Stimulated activated CD4-positive, alpha-beta T cell treated with anti-CD3 and anti-CD28 coated beads, Interleukin-2, amount 100 ng/mL, for 4 hours (primary cell): Measurements from ENCODE around the gene TUT4.

Experiments used
- DNase-seq: peaks from one replicate; pipeline ENCODE4 v3.0.0-alpha.2; 2020; ENCODE audit warnings: low read depth

The TUT4 gene

DNA sequence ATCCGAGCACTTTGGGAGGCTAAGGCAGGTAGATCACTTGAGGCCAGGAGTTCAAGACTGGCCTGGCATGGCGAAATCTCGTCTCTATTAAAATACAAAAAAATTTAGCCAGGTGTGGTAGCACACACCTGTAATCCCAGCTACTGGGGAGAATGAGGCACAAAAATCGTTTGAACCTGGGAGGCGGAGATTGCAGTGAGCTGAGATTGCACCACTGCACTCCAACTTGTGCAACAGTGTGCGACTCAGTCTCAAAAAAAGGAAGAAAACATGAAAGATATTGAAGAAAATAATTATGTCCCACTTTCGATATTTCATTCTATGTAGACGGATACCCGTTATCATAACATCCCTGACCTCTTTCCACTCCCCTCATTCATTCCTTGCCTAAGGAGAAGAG lies 19.2 kb downstream of the TUT4 start:
- no peak for DNase-seq

GRCh38 chr1:52532731-52533327 lies 20.1 kb downstream of the TUT4 start:
- DNase-seq = no peak

- no peak for DNase-seq
Observed at GRCh38 chr1:52532247-52532646, 20.6 kb downstream of the TUT4 start.

GRCh38 chr1:52531249-52531872 lies 21.5 kb downstream of the TUT4 start:
- DNase-seq = no peak

GRCh38 chr1:52530563-52531144 lies 22.2 kb downstream of the TUT4 start:
- no peak for DNase-seq

DNA sequence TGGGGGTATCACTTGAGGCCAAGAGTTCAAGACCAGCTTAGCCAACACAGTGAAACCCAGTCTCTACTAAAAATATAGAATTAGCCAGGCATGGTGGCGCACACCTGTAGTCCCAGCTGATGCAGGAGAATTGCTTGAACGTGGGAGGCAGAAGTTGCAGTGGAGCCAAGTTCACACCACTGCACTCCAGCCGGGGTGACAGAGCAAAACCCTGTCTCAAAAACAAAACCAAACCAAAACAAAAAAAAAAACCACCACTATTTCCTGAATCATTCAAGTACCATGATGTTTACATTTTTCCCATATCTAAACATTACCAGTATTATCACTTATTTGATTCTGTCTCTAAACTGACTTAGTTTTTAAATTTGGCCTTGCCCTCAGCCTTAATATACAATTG lies 29.5 kb downstream of the TUT4 start:
- no peak for DNase-seq

DNA sequence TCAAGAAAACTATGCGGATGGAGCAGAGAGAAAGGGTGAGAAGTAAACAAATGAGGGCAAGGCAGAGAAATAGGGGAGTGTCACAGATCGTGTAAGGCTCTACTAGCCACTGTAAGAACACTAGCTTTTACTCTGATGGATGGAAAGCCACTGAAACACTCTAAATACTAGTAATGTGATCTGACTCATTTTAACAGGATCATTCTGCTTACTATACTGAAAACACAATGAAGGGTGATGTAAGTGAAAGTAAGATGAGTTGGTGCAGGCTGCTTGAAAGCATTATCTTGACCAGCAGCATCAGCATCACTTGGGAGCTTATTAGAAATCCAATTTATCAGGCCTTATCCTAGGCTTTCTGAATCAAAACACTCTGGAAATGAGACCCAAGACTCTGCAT lies 32.7 kb downstream of the TUT4 start:
- DNase-seq = no peak

DNA sequence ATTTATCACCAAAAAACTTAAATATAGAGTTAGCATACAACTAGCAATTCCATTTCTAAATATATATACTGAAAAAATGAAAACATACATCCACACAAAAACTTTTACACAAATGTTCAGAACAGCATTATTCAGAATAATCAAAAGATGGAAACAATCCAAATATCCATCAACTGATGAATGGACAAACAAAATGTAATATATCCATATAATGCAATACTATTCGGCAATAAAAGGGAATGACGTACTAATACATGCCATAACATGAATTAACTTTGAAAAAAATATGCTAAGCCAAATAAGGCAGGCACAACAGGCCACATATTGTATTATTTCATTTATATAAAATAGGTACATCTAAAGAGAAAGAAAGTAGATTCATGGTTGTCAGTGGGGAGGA lies 33.9 kb downstream of the TUT4 start:
- no peak for DNase-seq

DNA sequence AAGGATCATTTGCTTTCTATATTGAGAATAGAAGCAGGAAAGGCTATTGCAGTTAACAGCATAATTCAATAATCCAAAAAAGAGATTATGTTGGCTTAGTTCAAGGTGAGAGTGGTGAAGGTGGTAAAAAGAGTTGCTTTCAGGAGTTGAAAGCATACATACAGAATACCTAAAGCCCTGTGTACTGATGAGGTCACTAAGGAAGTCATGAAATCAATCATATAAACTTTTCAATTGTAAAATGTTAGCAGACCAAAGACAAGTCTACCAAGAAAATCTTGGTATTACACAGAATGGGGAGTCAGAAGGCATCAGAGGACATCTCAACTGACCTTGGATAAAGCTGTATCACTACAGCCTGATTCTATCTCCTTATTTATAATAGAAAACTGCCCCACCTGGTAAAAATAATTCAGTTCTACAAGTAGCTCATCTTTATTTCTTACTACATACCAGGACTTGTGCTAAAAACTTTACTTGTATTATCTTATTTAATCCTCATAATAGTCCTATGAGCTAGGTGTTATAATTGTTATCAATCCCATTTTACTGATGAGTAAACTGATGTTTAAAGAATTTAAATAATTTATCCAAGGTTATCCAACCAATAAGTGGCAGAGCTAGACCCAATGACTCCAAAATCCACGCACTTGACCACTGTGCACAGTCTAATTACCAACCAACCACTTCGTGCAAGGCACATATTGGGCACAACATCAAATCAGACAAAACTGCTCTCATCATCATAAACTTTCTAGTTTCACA lies 40.9 kb downstream of the TUT4 start:
- no peak for DNase-seq

DNA sequence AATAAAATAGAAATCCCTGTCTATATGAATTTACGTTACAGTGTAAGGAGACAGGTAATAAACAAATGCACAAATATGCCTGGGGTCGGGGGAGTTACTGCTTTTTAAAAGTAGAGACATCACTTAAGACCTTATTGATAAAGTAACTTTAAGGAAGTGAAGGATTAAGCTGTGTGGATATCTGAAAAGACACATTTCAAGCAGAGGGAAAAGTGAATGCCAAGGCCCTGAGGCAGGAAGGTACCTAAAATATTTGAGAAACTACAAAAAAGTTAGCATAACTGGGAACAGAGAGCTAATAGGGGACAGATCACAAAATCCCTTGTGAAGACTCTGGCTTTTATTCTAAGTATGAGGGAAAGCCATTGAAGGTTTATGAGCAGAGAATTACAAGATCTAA lies 41.5 kb downstream of the TUT4 start:
- DNase-seq = no peak

DNA sequence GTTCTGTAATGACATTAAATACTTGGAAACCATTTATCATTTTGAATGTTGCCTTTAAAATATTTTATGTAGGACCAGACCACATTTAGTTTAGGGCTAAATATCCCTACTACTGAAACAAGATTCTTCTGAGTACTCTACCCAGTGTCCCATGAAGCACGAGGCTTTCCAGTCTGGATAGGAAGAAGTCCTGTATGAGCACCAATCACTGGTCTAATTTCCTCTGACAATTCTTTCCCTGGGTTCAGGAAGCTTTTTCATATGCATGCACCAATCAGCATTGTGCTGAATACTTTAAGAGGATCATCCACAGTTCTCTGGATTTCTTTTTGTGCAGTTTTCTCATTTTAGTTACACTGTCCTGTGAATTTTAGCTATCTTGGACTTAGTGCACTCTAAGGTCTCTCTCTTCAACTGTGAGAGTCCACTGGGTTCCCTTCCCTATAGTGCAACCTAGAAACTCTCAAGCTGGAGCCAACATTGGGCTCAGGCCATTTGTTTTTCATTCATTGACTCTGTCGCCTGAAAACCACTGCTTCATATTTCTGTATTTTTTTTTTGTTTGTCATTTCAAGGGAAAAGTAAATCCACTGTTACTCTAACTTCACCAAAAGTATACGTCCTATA lies 45.9 kb downstream of the TUT4 start:
- DNase-seq = no peak

DNA sequence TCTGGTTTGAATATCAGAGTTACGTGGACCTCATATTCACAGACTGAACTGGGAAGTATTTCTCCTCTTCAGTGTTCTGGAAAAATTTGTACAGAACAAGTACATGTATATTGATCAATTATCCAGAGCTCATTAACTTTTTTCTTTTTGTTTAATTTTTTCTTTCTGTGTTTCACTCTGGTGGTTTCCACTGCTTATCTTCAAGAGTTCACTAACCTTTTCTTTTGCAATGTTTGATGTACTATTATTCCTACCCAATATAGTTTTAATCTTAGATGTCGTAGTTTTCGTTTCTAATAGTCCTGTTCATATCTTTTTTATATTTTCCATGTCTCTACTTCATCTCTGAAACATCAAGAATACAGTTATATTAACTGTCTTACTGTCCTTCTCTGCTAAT lies 46.5 kb downstream of the TUT4 start:
- DNase-seq = no peak

DNA sequence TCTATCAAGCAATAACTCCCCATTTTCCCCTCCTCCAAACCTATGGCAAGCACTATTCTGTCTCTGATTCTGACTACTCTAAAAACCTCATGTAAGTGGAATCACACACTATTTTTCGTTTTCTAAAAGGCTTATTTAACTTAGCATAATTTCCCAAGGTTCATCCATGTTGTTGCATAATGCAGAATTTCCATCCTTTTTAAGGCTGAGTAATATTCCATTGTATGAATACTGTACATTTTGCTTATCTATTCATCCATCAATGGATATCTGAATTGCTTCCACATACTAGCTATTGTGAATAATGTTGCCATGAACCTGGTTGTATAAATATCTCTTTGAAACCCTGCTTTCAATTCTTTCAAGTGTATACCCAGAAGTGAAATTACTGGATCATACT lies 48.2 kb downstream of the TUT4 start:
- DNase-seq = no peak

GRCh38 chr1:52503706-52504105 lies 49.2 kb downstream of the TUT4 start:
- DNase-seq = no peak

DNA sequence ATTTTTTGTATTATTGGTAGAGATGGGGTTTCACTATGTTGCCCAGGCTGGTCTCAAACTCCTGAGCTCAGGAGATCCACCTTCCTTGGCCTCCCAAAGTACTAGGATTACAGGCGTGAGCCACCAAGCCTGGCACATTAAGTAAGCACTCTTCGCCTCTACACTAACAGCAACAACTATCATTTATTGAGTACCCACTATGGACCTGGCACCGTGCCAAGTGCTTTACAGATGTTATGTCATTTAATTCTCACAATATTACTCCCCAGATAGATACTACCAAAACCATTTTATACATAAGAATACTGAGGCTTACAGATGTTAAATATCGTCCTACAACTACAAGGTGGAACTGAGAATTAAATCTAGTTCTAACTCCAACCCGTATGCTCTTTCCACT lies 50.1 kb downstream of the TUT4 start:
- no peak for DNase-seq

DNA sequence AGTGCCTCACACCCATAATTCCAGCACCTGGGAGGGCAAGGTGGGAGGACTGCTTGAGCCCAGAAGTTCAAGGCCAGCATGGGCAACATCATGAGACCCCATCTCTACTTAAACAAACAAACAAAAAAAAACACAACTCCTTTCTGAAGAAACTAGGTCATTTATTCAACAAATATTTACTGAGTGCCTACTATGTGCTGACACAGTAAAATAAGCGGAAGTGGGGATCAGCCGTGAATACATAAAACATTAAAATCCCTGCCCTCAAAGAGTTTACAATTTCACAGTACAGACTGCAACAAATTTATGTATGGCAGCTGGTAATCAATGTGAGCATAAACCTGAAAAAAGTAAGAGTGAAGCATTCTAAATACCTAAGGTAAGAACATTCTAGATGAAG lies 65.3 kb downstream of the TUT4 start:
- DNase-seq = no peak

DNA sequence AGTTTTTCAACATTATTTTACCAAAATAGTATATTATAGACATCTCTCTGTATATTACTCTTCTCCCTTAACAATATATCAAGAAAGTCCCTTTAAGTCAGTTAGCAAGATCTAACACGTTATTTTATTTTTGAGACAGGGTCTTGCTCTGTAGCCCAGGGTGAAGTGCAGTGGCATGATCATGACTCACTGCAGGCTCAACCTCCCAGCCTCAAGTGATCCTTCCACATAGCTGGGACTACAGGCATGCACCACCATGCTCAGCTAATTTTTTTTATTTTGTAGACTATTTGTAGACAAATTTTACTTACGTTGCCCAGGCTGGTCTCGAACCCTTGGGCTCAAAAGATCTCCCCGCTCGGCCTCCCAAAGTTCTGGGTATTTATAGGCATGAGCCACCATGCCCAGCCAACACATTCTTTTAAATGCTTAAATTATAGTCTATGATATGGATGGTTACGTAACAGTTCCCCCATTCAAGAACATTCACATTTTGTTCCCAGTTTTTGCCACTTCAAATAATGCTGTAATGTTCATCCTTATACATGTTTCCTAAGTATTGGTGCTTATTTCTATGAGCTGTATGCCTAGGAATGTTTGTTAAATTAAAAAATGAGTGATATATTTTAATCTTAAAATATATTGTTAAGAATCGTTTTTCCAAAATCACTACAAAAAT lies 70.4 kb downstream of the TUT4 start:
- no peak for DNase-seq

- no peak for DNase-seq
Observed at GRCh38 chr1:52479076-52479475, 73.8 kb downstream of the TUT4 start.

GRCh38 chr1:52477876-52478275 lies 75.0 kb downstream of the TUT4 start:
- DNase-seq = no peak

DNA sequence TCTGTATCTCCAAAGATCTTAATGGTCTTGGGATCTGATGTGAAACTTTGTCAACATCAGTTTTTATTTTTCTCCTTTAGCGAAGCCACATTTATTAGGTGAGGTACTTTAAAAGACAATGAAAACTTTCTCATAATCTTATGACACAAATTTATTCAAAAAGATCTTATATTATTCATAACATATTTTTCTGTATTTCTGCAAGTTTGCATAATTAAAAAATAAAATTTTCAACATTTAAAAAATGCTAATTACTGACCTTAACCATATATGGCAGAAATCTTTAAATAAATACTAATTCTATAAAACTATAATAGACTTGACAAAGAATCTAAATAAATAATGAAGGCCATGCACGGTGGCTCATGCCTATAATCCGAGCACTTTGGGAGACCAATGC lies 75.9 kb downstream of the TUT4 start:
- DNase-seq = no peak

DNA sequence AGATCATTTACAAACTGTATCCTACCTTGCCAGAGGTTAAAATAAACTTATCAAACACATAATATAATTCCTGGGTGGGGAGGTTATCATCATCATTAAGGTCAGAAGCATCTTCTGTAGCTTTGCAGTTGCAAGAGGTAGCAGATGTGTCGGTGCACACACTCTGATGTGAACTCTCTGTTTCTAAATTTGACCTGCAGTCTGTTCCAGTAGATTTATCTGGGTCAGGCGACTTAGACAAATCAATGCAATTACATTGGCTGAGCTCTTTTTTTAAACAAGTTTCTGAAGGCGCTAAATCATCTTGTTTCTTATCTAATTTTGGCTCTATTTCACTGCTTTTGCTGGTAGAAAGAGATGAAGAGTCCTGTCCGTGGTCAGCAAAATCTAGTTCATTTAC lies 78.1 kb downstream of the TUT4 start:
- DNase-seq = no peak

DNA sequence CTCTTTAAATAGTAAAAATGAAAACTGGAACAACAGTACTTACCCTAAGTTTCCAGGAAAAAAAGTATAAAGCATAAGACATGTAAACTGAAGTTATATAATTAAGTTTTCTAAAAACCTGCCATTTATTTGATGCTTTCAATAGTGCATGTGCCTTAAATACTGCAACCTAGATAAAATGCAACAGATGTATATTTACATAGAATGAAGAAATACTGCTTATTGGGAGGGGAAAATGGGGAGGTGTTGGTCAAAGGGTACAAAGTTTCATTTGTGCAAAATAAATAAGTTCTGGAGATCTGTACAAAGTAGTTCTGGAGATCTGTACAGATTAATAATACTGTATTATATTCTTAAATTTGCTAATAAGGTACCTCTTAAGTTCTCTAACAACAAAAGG lies 79.9 kb downstream of the TUT4 start:
- no peak for DNase-seq
